HCT116 (cell line): ENCODE results near the gene EXOC6B. TPM values are rescaled to one million over a fixed set of nuclear protein-coding genes. Genes with fewer than 3 reads are reported as not detected.

Experiments
- ATAC-seq: fragments of 200-7000 bp; cut with Tn5 transposase; 2 replicates; pipeline ENCODE4 v1.9.1; 2020; ENCODE audit warnings: mild to moderate bottlenecking, moderate library complexity
- BruUV-seq: library from RNA; stranded (reverse); fragments of 400-500 nt; replicated peaks from 2 replicates; lab custom pipeline; 2021; lab: Mats Ljungman, UMichigan
- CTCF ChIA-PET: fragments of 300-600 bp; sonication (Branson Sonifier 250); formaldehyde crosslinking; loops from one replicate; lab custom pipeline; 2021; ENCODE audit warnings: antibody characterized with exemption; lab: Charles Lee
- POLR2A ChIA-PET: fragments of 300-600, 350-600 bp; sonication (Branson Sonifier 250); formaldehyde crosslinking; loops from one replicate; lab custom pipeline; 2021; ENCODE audit warnings: antibody characterized with exemption; lab: Charles Lee
- RAD21 ChIA-PET, 2 experiments: fragments of 300-600 bp; sonication (Branson Sonifier 250); formaldehyde crosslinking; loops; one replicate each; lab custom pipeline; 2023; ENCODE audit warnings: low total read pairs in 2 of 2; ENCODE audit not compliant: uncharacterized antibody in 2 of 2, unreplicated experiment in 2 of 2, low non-redundant PET in 1 of 2; lab: Charles Lee
- DNase-seq: peaks from one replicate; pipeline ENCODE4 v3.0.0-alpha.2; 2010; ENCODE audit warnings: low read depth, low spot score
- H2AFZ ChIP-seq: fragments of 200-600 bp; shearing (Covaris generic), sonication (generic); 2 replicates; pipeline ENCODE4 v1.6.1; 2017; ENCODE audit warnings: low read depth, mixed run types, mixed read lengths, antibody characterized with exemption, low read length; ENCODE audit not compliant: poor library complexity, severe bottlenecking
- H3K27ac ChIP-seq: 2 replicates; pipeline ENCODE4 v1.5.1; 2012; ENCODE audit warnings: low read depth, low read length
- H3K27me3 ChIP-seq: fragments of 200-600 bp; sonication (generic); 2 replicates; pipeline ENCODE4 v1.6.1; 2016; ENCODE audit warnings: mixed run types, low read length, mixed read lengths; ENCODE audit not compliant: insufficient read depth
- H3K36me3 ChIP-seq, 2 experiments: fragments of 200-500 bp in 1 of 2; fragments of 200-600 bp in 1 of 2; sonication (Bioruptor generic) in 1 of 2; sonication (generic) in 1 of 2; 2 replicates each; pipeline versions ENCODE4 v1.5.1 to v1.6.1; 2014 to 2016; ENCODE audit warnings: low read length in 2 of 2, inconsistent platforms in 1 of 2, mixed read lengths in 1 of 2, mixed run types in 1 of 2; ENCODE audit not compliant: insufficient read depth in 2 of 2, control insufficient read depth in 1 of 2
- H3K4me1 ChIP-seq, 2 experiments: fragments of 200-600 bp in 1 of 2; sonication (generic) in 1 of 2; 2 replicates each; pipeline versions ENCODE4 v1.5.1 to v1.6.1; 2012 to 2017; ENCODE audit warnings: low read length in 2 of 2, inconsistent platforms in 1 of 2, mild to moderate bottlenecking in 1 of 2, mixed read lengths in 1 of 2, mixed run types in 1 of 2, moderate library complexity in 1 of 2; ENCODE audit not compliant: insufficient read depth in 2 of 2, control insufficient read depth in 1 of 2
- H3K4me2 ChIP-seq: fragments of 200-600 bp; sonication (generic); 2 replicates; pipeline ENCODE4 v1.6.1; 2017; ENCODE audit warnings: mixed run types, low read length, mixed read lengths
- H3K4me3 ChIP-seq, 2 experiments: fragments of 200-600 bp in 1 of 2; sonication (generic) in 1 of 2; replicated peaks in 1 of 2; 2 replicates each; pipeline ENCODE4 v1.5.1; 2011 to 2016; ENCODE audit warnings: low read length in 2 of 2, control low read depth in 1 of 2, low read depth in 1 of 2, mild to moderate bottlenecking in 1 of 2, mixed read lengths in 1 of 2, mixed run types in 1 of 2
- H3K79me2 ChIP-seq: fragments of 200-600 bp; sonication (generic); 2 replicates; pipeline ENCODE4 v1.6.1; 2017; ENCODE audit warnings: mild to moderate bottlenecking, mixed run types, low read length, moderate library complexity, mixed read lengths; ENCODE audit not compliant: insufficient read depth
- H3K9ac ChIP-seq: fragments of 200-600 bp; sonication (generic); 2 replicates; pipeline ENCODE4 v1.6.1; 2016; ENCODE audit warnings: low read length, mixed read lengths
- H3K9me2 ChIP-seq: fragments of 200-600 bp; sonication (generic), shearing (Covaris generic); 2 replicates; pipeline ENCODE4 v1.6.1; 2017; ENCODE audit warnings: mixed run types, mild to moderate bottlenecking, moderate library complexity; ENCODE audit not compliant: insufficient read depth
- H3K9me3 ChIP-seq, 2 experiments: fragments of 200-500 bp in 1 of 2; fragments of 200-600 bp in 1 of 2; sonication (Bioruptor generic) in 1 of 2; sonication (generic) in 1 of 2; 2 replicates each; pipeline ENCODE4 v1.6.1; 2014 to 2017; ENCODE audit warnings: low read length in 2 of 2, mixed read lengths in 2 of 2, inconsistent platforms in 1 of 2, low read depth in 1 of 2, mild to moderate bottlenecking in 1 of 2, mixed run types in 1 of 2, moderate library complexity in 1 of 2; ENCODE audit not compliant: control insufficient read depth in 1 of 2, insufficient read depth in 1 of 2
- H4K20me1 ChIP-seq: fragments of 200-600 bp; sonication (generic), shearing (Covaris generic); 2 replicates; pipeline ENCODE4 v1.6.1; 2017; ENCODE audit warnings: mixed run types, mild to moderate bottlenecking, moderate library complexity; ENCODE audit not compliant: insufficient read depth
- CBX3 ChIP-seq: IDR thresholded peaks from 2 replicates; pipeline ENCODE4 v1.6.1; 2012; ENCODE audit warnings: low read depth
- CEBPB ChIP-seq: IDR thresholded peaks from 2 replicates; pipeline ENCODE4 v1.6.1; 2012; ENCODE audit warnings: low read depth
- EGR1 ChIP-seq: IDR thresholded peaks from 2 replicates; pipeline ENCODE4 v1.6.1; 2012; ENCODE audit warnings: low read depth
- POLR2A ChIP-seq: IDR thresholded peaks from 2 replicates; pipeline ENCODE4 v1.7.0; 2011; ENCODE audit warnings: borderline replicate concordance; ENCODE audit not compliant: insufficient read depth, insufficient read length; ENCODE audit errors: extremely low read depth
- POLR2AphosphoS5 ChIP-seq: IDR thresholded peaks from 2 replicates; pipeline ENCODE4 v1.6.1; 2011; ENCODE audit warnings: mild to moderate bottlenecking, low read depth, low read length, moderate library complexity
- RAD21 ChIP-seq: IDR thresholded peaks from 2 replicates; pipeline ENCODE4 v1.6.1; 2012; ENCODE audit warnings: low read depth, mild to moderate bottlenecking
- SRF ChIP-seq: IDR thresholded peaks from 2 replicates; pipeline ENCODE4 v1.6.1; 2012; ENCODE audit warnings: low read depth
- TCF7L2 ChIP-seq: IDR thresholded peaks from 2 replicates; pipeline ENCODE4 v1.7.0; 2011; ENCODE audit warnings: borderline replicate concordance, inconsistent platforms; ENCODE audit not compliant: insufficient read depth, insufficient read length; ENCODE audit errors: extremely low read depth
- YY1 ChIP-seq: IDR thresholded peaks from 2 replicates; pipeline ENCODE4 v1.6.1; 2011; ENCODE audit warnings: low read length, low read depth, moderate library complexity, mild to moderate bottlenecking; ENCODE audit not compliant: insufficient replicate concordance; ENCODE audit errors: extremely low read depth
- ZFX ChIP-seq: fragments of 450-650 bp; IDR thresholded peaks from 2 replicates; pipeline ENCODE4 v1.6.1; 2017
- ZNF274 ChIP-seq: fragments of 200-500 bp; sonication (Bioruptor generic); IDR thresholded peaks from 2 replicates; pipeline ENCODE4 v1.6.1; 2014; ENCODE audit warnings: mild to moderate bottlenecking, low read depth, low read length, inconsistent platforms
- intact Hi-C: fragments of 100-400 bp; cut with micrococcal nuclease; formaldehyde crosslinking; loops from 2 replicates; pipeline ENCODE4 v1.10.0; 2022
- total RNA-seq: library from RNA; stranded (reverse); gene quantifications from one replicate; pipeline ENCODE4 v1.2.1, GENCODE V29; 2021; ENCODE audit not compliant: unreplicated experiment
- TF ChIP-seq, protein P1 (sequence below): IDR thresholded peaks from 2 replicates; pipeline ENCODE4 v1.6.1; 2012; ENCODE audit warnings: low read depth

EXOC6B gene
- total RNA-seq, 1 experiment from 2014 or later, result 25.4 TPM

DNA sequence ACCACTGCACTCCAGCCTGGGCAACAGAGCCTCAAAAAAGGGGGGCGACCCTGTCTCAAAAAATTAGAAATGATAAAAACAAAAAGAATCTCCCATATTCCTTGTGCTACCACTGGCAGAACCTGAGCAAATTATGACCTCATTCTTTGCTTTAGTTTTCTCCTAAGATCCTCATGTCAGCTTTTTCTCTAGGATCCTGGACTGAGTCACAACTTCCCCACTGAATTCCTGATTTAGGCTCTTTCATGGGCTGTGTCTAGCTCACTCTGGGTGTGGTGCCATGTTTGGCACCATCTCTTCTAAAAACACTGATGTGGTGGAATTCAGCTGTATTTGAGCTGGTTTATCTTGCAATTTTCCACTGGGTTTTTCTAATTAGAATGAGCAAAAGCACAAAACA, 37.1 kb downstream of the EXOC6B start (continued):
- TF ChIP-seq, protein P1, sequence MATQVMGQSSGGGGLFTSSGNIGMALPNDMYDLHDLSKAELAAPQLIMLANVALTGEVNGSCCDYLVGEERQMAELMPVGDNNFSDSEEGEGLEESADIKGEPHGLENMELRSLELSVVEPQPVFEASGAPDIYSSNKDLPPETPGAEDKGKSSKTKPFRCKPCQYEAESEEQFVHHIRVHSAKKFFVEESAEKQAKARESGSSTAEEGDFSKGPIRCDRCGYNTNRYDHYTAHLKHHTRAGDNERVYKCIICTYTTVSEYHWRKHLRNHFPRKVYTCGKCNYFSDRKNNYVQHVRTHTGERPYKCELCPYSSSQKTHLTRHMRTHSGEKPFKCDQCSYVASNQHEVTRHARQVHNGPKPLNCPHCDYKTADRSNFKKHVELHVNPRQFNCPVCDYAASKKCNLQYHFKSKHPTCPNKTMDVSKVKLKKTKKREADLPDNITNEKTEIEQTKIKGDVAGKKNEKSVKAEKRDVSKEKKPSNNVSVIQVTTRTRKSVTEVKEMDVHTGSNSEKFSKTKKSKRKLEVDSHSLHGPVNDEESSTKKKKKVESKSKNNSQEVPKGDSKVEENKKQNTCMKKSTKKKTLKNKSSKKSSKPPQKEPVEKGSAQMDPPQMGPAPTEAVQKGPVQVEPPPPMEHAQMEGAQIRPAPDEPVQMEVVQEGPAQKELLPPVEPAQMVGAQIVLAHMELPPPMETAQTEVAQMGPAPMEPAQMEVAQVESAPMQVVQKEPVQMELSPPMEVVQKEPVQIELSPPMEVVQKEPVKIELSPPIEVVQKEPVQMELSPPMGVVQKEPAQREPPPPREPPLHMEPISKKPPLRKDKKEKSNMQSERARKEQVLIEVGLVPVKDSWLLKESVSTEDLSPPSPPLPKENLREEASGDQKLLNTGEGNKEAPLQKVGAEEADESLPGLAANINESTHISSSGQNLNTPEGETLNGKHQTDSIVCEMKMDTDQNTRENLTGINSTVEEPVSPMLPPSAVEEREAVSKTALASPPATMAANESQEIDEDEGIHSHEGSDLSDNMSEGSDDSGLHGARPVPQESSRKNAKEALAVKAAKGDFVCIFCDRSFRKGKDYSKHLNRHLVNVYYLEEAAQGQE, result no peak
- no peak for TF ChIP-seq EGR1
- TF ChIP-seq ZNF274, result no peak
- no peak for TF ChIP-seq CEBPB
- TF ChIP-seq YY1, result no peak
- TF ChIP-seq RAD21, result no peak

DNA sequence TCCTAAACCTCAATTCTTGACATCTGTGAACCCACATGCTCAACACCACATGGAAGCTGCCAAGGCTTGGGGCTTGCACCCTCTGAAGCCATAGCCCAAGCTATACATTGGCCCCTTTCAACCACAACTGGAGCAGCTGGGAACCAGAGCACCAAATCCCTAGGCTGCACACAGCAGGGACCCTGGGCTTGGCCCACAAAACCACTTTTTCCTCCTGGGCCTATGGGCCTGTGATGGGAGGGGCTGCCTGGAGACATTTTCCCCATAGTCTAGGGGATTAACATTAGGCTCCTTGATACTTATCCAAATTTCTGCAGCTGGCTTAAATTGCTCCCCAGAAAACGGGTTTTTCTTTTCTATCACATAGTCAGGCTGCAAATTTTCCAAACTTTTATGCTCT, 40.3 kb downstream of the EXOC6B start:
- Histone ChIP-seq H3K9me2 (no peaks in the 10 kb centered on the region), H3K27me3 (no peaks in the 10 kb centered on the region), H3K27ac (no peak overlapping the region), H3K4me3 (no peak overlapping the region), H3K79me2 (no peaks in the 10 kb centered on the region), H3K36me3 (no peaks in the 10 kb centered on the region; a peak in 1 of 4 replicates), H4K20me1 (no peaks in the 10 kb centered on the region), H2AFZ (no peak overlapping the region), H3K9me3 (no peaks in the 10 kb centered on the region), H3K4me1 (no peaks in the 10 kb centered on the region), H3K4me2 (no peak overlapping the region), H3K9ac (no peak overlapping the region)
- ChIA-PET POLR2A (no interaction called here), RAD21 (no interaction called here), CTCF (no interaction called here)
- TF ChIP-seq ZFX (no peak), SRF (no peak), CBX3 (no peak), POLR2A (no peak), YY1 (no peak), TCF7L2 (no peak), POLR2AphosphoS5 (no peak)
- TF ChIP-seq, protein P1, result no peak
- DNase-seq (no peak), ATAC-seq (no peak)
- intact Hi-C loops, result no loop called here
- no TSS peak for BruUV-seq
